ENCODE data around the gene PALD1.

The PALD1 gene

GRCh38 chr10:70508912-70509756, 30.6 kb downstream of the PALD1 start:
- no peak for DNase-seq

DNA sequence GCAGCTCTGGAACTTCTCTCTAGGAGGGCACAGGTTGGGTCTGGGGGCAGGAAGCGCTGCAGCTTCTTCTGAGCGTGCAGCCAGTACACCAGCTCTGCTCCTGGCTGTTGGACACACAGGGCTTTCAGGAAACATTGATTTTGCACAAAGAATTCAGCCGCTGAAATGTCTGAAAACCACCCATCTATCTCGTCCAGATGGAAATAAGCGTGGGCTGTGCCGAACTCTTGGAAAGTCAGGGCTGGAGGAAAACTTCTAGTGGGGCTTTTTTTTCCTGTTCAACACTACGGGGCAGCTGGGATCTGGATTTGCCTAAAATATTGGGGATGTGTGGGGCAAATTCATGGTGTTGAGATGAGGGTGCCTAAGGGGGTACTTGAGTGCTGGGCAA, 31.2 kb downstream of the PALD1 start:
- no peak for DNase-seq

GRCh38 chr10:70510453-70510852, 31.9 kb downstream of the PALD1 start:
- DNase-seq = no peak

DNA sequence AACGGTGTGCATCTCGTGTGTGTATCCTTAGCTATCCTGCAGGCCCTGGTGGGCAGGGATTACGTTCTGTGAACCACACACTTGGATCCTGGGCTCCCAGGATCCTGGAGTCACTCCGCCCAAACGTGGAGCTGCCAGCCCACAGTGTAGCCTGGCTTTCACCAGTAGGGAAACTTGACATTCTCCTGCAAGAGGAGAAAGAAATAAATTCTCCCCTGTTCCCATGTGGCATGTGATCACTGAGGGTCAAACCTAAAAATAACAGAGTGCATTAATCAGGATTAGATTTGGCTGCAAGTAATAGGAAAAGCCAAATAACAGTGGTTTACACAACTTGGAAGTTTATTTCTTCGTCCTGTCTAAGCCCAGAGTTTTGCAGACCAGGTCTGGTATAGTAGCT, 32.3 kb downstream of the PALD1 start:
- no peak for DNase-seq

DNA sequence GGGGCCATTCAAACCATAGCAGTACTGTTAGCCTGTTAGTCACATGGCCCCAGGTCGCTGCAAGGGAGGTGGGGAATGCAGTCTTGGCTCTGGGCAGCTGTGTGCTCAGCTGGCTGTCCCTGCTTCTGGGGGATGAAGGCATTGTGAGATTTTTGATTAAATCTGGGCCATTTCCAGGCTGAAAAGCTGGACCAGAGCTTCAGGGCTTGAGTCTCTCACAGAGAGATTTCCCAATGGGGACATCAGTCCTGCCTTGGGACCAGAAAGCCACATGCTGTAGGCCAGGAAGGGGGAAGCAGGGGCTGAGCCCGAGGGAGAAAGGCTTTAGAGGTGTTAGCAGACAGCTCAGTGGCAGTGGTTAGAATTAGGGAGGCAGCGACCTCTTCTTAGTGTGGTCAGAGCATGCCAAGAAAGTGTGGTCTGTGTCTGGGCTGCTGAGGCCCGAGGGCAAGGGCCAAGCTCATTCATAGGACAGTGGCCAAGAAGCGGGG, 33.6 kb downstream of the PALD1 start:
- DNase-seq = no peak

GRCh38 chr10:70513848-70514309, 35.3 kb downstream of the PALD1 start:
- peak; percentile 27 for DNase-seq

DNA sequence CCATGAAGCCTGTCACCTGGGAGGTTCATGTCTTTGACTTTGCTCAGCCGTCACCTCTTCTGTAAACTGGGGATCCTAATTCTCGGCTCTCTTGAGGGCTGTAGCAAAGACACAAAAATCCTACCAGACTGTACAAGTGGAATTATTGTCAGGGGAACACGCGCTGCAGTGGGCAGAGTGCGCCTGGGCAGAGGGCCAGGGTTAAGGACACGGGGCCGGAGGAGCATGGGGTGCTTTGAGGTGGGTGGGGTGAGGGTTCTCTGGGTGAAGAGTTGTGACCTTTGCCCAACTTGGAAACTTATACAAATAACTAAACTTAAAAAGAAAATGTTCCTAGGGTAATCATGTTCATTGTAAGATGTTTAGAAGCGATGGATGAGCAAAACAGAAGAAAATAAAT, 36.0 kb downstream of the PALD1 start:
- no peak for DNase-seq

DNA sequence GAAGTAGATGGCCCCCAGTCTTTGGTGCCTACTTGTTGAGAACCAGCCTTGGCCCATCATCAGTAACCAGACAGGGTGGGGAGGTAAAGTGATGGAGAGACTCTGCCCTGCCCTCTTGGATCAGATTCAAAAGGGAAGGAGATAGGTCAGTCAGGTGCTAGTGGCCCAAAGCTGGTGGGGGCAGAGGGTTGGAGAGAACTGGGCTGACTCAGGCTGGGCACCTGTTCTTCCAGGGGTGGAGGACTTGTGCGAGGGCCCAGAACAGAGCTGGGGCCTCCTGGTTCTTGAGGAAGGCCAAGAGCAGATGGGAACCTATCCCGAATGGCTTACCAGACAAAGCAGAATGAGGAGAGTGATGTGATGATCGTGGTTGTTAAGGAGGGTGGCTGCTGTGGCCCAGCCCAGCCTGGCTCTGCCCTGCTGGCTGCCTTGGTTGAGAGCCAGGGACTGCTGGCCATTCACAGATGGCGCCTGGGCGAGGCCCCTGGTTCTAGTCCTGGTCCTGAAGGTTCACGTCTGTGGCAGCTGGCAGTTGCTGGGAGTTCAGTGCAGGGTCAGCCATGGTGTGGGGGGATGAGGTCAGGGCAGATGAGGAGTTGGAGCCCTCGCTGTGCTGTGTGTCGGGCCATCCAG, 36.6 kb downstream of the PALD1 start:
- no peak for DNase-seq

DNA sequence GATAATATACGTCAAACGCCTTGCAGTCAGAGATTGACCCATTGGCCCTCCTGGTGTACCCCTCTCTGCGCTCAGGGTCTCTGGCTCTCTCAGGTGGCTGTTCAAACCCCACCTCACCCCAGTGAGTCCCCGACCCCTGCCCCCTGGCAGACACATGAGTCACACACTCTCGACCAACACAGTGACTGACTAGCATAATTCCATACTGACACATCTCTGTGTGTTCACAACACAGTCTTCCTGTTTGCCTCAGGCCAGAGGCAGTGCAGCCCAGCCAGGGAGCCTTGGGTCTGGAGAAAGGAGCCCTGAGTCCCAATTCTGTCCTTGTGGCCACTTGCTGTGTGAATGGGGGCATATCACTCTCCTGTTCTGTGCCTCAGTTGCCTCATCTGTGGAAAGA, 40.1 kb downstream of the PALD1 start:
- DNase-seq = no peak

DNA sequence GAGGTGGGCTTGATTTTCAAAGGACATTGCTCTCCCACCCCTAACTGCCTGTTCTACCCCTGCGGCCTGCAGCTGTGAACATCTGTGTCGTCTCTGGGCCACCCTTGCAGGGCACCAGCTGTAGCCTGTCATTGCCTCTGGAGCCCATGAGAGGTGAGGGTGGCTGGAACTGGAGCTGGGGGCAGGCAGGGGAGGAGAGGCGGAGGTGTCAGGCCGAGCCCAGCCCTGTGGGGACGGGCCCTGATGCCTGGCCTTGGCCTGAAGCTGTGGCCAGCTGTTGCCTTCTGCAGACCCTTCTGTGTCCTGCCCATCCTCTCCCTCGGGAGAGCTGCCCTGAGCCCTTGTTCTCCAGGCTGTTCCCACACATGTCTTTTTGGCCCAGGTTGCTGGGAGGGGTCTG, 44.5 kb downstream of the PALD1 start:
- no peak for DNase-seq

DNA sequence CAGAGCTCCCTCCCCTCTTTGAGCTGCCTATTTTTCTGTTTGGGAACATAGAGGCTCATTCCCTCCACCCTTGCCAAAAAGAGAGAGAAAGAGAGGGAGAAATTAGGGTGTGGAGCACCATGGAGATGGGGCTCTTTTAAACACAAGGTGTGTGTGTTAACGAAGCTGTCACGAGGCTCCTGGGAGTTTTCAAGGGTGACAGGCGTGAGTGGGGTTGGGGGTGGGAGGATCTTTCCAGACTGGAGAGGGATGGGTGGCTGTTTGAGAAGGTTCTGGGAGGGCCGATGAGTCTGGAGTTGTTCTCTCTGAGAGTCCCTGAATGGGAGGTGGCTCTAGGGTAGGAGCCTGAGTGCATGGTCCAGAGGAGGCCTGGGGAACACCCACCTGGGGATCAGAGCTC, 45.0 kb downstream of the PALD1 start:
- no peak for DNase-seq

- DNase-seq = no peak
Measured at GRCh38 chr10:70528314-70528713, 49.7 kb downstream of the PALD1 start.

- DNase-seq = peak; percentile 34
Measured at GRCh38 chr10:70528741-70529362, 50.3 kb downstream of the PALD1 start.

DNA sequence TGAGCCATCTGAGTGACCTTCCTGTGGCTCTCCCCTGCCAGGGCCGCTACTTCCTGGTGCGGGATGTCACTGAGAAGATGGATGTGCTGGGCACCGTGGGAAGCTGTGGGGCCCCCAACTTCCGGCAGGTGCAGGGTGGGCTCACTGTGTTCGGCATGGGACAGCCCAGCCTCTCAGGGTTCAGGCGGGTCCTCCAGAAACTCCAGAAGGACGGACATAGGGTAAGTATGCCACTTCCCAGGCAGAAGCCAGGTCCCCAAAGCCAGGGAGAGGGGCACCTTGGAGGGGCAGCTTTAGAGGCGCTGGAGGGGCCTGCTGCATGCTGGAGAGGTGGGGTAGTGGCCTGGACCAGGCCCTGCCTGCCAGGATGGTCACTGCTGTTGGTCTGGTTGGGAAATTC, 51.3 kb downstream of the PALD1 start:
- no peak for DNase-seq

DNA sequence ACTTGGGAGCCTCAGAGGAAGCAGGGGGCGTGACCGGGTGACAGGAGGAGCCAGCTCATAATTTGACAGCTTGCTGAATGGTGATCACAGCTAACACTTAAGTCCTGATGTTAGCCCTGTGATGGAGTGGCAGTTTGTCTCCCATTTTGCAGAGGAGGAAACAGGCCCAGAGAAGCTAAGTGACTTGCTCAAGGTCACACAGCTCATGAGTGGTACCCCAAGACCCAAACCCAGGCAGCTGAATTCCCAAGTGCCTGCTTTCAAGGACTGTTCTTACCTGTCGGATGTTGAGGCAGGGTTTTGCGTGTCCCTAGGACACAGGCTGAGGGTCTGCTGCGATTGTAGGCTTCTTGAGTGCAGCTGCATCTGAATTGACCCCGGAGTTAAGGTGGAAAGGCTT, 51.7 kb downstream of the PALD1 start:
- DNase-seq = no peak

GRCh38 chr10:70532554-70533188, 54.1 kb downstream of the PALD1 start:
- DNase-seq = no peak

DNA sequence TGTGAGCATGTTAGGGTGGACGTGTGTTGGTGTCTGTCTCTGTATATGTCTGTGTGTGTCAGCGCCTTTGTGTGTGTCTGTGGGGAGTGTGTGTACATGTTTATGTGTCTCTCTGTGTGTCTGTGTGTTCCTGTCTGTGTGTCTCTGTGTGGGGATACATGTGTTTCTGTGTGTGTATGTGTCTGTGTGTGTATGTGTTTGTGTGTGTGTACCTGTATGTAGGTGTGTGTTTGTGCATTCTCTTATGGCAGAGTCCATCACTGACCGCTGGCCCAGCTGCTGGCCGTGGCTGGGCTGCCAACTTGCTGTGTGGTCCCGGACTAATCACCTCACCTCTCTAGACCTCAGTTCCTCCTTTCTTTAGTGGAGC, 54.6 kb downstream of the PALD1 start:
- no peak for DNase-seq

- DNase-seq = no peak
Measured at GRCh38 chr10:70534281-70534680, 55.7 kb downstream of the PALD1 start.

- no peak for DNase-seq
Measured at GRCh38 chr10:70535001-70535400, 56.4 kb downstream of the PALD1 start.

DNA sequence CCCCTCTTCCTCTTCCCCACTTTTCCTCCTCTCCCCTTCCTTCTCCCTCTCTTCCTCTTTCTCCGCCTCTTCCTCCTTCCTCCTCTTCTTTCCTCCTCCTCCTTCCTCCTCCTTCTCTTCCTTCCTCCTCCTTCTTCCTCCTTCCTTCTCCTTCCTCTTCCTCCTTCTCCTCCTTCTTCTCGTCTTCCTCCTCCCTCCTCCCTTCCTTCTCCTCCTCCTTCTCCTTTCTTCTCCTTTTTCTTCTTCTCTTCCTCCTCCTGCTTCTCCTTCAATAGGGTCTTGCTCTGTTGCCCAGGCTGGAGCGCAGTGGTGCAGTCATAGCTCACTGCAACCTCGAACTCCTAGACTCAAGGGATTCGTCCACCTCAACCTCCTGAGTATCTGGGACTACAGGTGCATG, 56.9 kb downstream of the PALD1 start:
- no peak for DNase-seq

GRCh38 chr10:70536196-70536861, 57.8 kb downstream of the PALD1 start:
- no peak for DNase-seq

DNA sequence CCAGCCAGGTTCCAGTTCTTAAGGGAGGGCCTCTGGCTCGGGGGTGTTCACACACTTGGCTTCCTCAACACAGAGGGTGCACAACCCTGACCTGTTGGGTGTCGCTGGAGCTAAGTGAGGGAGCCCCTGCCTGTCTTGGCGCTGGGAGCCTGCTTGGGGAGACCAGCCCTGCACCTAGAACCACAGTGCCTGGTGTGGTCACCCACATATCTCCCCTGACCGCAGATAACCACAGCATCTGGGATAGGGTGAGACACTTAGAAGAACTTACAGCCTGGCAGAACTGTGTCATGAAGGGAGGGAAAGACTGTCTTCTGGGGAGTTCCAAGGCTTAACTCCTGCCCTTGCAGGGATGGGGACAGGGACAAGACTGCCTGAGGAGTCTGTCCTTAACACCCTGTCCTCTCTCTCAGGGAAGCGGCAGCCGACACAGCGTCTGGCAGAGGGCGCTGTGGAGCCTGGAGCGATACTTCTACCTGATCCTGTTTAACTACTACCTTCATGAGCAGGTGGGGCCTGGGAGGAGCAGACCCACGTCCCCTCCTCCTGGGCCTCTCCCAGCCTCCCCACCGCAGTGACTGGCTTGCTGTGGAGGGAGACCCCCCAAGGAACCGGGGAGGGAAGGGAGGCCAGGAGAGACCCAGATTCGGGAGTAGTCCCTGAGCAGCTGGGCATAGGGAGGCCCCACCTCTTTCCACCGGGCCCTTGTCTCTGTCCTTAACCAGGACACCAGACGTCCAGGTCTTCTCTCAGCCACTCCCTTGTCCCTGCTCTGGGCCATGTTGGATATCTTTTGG, 59.0 kb downstream of the PALD1 start:
- peak; percentile 31 for DNase-seq

All from activated CD4-positive, alpha-beta T cell treated with anti-CD3 and anti-CD28 coated beads, Interleukin-2, Interleukin-6, amounts not matched to agents 100 ng/mL and 50 ng/mL, durations not matched to agents 16 hours and 8 hours (primary cell).